ENCODE data around the gene PXYLP1.

Gene PXYLP1

DNA sequence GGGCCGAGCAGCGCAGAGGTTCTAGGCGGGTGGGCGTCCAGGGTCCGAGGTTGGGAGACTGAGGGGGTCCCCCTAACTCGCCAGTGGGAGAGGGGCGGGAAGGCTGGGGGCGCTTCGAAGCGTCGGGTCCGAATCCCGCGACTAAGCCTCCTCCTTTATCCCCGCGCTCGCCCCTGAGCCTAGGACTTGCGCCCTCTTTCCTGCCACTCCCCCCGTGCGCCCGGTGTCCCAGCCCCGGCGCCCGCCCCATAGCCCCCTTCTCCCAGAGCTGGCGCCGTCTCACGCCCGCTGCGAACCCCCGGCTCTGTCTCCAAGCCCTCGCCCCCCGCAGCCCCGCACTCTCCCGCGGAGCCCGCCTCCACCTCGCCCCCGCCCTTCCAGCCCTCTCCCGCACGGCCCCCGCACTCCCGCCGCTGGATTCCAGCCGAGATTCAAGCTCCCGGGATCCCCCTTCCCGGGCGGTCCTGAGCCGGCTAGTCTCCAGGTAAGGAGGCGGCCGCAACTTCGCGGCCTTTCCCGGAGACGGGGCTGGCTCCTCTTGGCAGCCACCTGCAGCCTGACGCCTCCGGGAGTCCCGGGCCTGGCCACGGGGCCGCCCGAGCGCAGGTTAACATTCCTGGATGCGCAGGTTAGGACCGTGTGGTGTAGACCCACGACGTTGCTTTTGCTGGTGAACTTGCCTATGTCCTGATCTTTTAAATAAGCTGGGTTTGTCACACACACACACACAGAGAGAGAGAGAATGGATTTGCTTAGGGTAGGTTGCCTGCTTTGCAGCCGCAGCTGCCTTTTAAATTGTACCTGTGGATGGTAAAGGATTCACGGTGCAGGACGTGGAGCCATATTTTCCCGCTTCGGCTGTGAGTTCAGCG lies 563 bp downstream of the PXYLP1 start:
- no peak overlapping the region for H2BK12ac ChIP-seq (ENCODE audit: low read length)
- H3K79me2 ChIP-seq (ENCODE audit: control insufficient read depth, insufficient read depth, low read length, poor library complexity): peaks cover 3% of the 10 kb centered on the region
- H2BK5ac ChIP-seq (ENCODE audit: low read depth, low read length, poor library complexity): peak overlapping the region; percentile 58
- peaks cover 4% of the 10 kb centered on the region for H3K9me3 ChIP-seq (ENCODE audit: insufficient read depth, low read depth, low read length)
- peak overlapping the region; percentile 8 for H2BK120ac ChIP-seq (ENCODE audit: insufficient read depth, low read length, poor library complexity)
- peak overlapping the region; percentile 45 for H4K91ac ChIP-seq (ENCODE audit: low read depth, low read length)
- H3K4me2 ChIP-seq (ENCODE audit: low read length): peak overlapping the region; percentile 78
- no peak overlapping the region for H3K23ac ChIP-seq (ENCODE audit: low read length)
- peaks cover 3% of the 10 kb centered on the region for H3K27me3 ChIP-seq (ENCODE audit: insufficient read depth, low read length)
- peak overlapping the region; percentile 89 for H3K18ac ChIP-seq (ENCODE audit: low read length)
- H3K4me3 ChIP-seq (ENCODE audit: low read depth, low read length): peak overlapping the region; percentile 84
- no peaks in the 10 kb centered on the region for H3K36me3 ChIP-seq (ENCODE audit: control insufficient read depth in 1 of 2, insufficient read depth in 2 of 2, low read length in 2 of 2)
- peak overlapping the region; percentile 66 for H4K8ac ChIP-seq (ENCODE audit: low read depth, low read length)
- peaks cover 8% of the 10 kb centered on the region for H3K79me1 ChIP-seq (ENCODE audit: low read length)
- peaks cover 5 to 7% of the 10 kb centered on the region in 2 experiments for H3K4me1 ChIP-seq (ENCODE audit: control insufficient read depth in 1 of 2, insufficient read depth in 2 of 2, low read length in 2 of 2)
- H4K12ac ChIP-seq (ENCODE audit: low read depth, low read length): peak overlapping the region; percentile 73
- no CpG with 5 or more reads among the region's 71 CpGs for WGBS (ENCODE audit: extremely low coverage, insufficient coverage, insufficient read length)
- no peak overlapping the region for H3K27ac ChIP-seq (ENCODE audit: low read depth, low read length)
- no peak overlapping the region for H2AK5ac ChIP-seq (ENCODE audit: low read length)
- peak overlapping the region; percentile 87 for H3K14ac ChIP-seq (ENCODE audit: low read length)
- H3K4ac ChIP-seq (ENCODE audit: low read depth, low read length): peak overlapping the region; percentile 29
- peak; percentile 56 to 61 for DNase-seq
- peak overlapping the region; percentile 82 for H2AFZ ChIP-seq (ENCODE audit: insufficient read depth, low read length, poor library complexity)
- H3K9ac ChIP-seq (ENCODE audit: low read length): peak overlapping the region; percentile 72

DNA sequence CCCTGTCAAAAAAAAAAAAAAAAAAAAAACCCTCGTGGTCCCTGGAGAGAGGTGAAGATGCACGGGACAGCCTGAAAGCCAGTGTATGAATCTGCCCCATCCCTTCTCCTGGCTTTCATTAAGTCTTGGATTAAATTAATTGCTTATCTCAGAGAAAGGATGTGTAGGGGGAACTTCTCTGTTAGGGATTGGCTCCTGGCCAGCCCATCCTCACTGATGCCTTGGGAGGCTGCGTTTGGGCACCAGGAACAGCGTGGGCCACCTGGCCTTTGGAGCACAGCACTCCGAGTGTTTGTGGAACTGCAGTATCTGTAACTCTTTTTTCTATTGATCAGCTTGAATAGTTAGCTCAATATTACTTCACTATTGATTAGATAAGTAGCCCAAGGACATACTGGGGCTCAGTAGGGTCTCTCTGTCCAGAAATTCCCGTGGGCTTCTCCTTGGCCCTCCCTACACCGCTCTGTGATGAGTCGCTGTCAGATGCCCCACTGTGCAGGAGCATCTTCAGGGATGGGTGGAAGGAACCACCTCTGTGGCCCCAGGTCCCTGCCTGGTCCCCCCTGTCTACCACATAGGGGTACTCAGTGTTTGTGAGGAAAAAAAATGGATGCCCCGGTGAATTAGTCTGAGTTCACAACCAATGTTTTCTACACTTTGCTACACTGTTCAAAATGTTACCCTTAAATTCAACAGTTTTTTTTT lies 2.0 kb downstream of the PXYLP1 start:
- Histone ChIP-seq H3K36me3 (ENCODE audit: control insufficient read depth in 1 of 2, insufficient read depth in 2 of 2, low read length in 2 of 2) (no peaks in the 10 kb centered on the region), H3K4me2 (ENCODE audit: low read length) (no peak overlapping the region), H3K4ac (ENCODE audit: low read depth, low read length) (no peak overlapping the region), H3K27ac (ENCODE audit: low read depth, low read length) (no peak overlapping the region), H3K79me2 (ENCODE audit: control insufficient read depth, insufficient read depth, low read length, poor library complexity) (peaks cover 3% of the 10 kb centered on the region), H3K23ac (ENCODE audit: low read length) (no peak overlapping the region), H3K18ac (ENCODE audit: low read length) (no peak overlapping the region), H4K91ac (ENCODE audit: low read depth, low read length) (no peak overlapping the region), H4K8ac (ENCODE audit: low read depth, low read length) (no peak overlapping the region), H2AK5ac (ENCODE audit: low read length) (no peak overlapping the region), H2BK120ac (ENCODE audit: insufficient read depth, low read length, poor library complexity) (no peak overlapping the region), H3K27me3 (ENCODE audit: insufficient read depth, low read length) (peaks cover 3% of the 10 kb centered on the region), H3K9me3 (ENCODE audit: insufficient read depth, low read depth, low read length) (peaks cover 4% of the 10 kb centered on the region), H2AFZ (ENCODE audit: insufficient read depth, low read length, poor library complexity) (no peak overlapping the region), H2BK5ac (ENCODE audit: low read depth, low read length, poor library complexity) (no peak overlapping the region), H3K9ac (ENCODE audit: low read length) (no peak overlapping the region), H4K12ac (ENCODE audit: low read depth, low read length) (no peak overlapping the region), H2BK12ac (ENCODE audit: low read length) (no peak overlapping the region), H3K79me1 (ENCODE audit: low read length) (peaks cover 8% of the 10 kb centered on the region), H3K14ac (ENCODE audit: low read length) (no peak overlapping the region), H3K4me3 (ENCODE audit: low read depth, low read length) (no peak overlapping the region), H3K4me1 (ENCODE audit: control insufficient read depth in 1 of 2, insufficient read depth in 2 of 2, low read length in 2 of 2) (peaks cover 5 to 7% of the 10 kb centered on the region in 2 experiments)
- DNase-seq: no peak
- no CpG with 5 or more reads among the region's 9 CpGs for WGBS (ENCODE audit: extremely low coverage, insufficient coverage, insufficient read length)

DNA sequence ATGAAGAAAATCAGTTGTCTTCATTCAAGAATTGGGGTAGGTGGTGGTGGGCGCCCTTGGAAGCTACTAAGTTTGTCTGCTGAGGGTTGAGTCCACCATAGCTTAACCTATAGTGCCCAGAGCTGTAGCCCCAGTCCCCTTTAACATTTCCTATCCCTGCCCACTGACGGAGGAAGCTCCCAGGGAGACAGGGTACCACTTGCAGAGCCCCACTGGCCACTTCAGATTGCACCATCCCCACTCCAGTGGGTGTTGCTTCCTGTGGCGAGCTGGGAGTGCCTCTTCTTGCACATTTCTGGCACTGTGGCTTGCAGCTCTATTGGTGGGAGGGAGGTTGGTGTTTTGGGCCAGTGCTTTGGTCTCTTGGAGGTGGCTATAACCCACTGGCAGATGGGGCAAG lies 2.7 kb downstream of the PXYLP1 start:
- H4K91ac ChIP-seq (ENCODE audit: low read depth, low read length): no peak overlapping the region
- H3K79me2 ChIP-seq (ENCODE audit: control insufficient read depth, insufficient read depth, low read length, poor library complexity): peaks cover 3% of the 10 kb centered on the region
- no peak overlapping the region for H3K27ac ChIP-seq (ENCODE audit: low read depth, low read length)
- H3K4me1 ChIP-seq (ENCODE audit: control insufficient read depth in 1 of 2, insufficient read depth in 2 of 2, low read length in 2 of 2): peaks cover 5 to 7% of the 10 kb centered on the region in 2 experiments
- no peak overlapping the region for H3K4me2 ChIP-seq (ENCODE audit: low read length)
- no peak overlapping the region for H3K4ac ChIP-seq (ENCODE audit: low read depth, low read length)
- no peak for DNase-seq
- peaks cover 3% of the 10 kb centered on the region for H3K27me3 ChIP-seq (ENCODE audit: insufficient read depth, low read length)
- no peak overlapping the region for H2BK12ac ChIP-seq (ENCODE audit: low read length)
- H2AFZ ChIP-seq (ENCODE audit: insufficient read depth, low read length, poor library complexity): no peak overlapping the region
- no peak overlapping the region for H3K18ac ChIP-seq (ENCODE audit: low read length)
- H2BK5ac ChIP-seq (ENCODE audit: low read depth, low read length, poor library complexity): no peak overlapping the region
- no peak overlapping the region for H2AK5ac ChIP-seq (ENCODE audit: low read length)
- H4K12ac ChIP-seq (ENCODE audit: low read depth, low read length): no peak overlapping the region
- no peak overlapping the region for H3K23ac ChIP-seq (ENCODE audit: low read length)
- H3K9ac ChIP-seq (ENCODE audit: low read length): no peak overlapping the region
- peaks cover 4% of the 10 kb centered on the region for H3K9me3 ChIP-seq (ENCODE audit: insufficient read depth, low read depth, low read length)
- no peak overlapping the region for H3K14ac ChIP-seq (ENCODE audit: low read length)
- no CpG with 5 or more reads among the region's 3 CpGs for WGBS (ENCODE audit: extremely low coverage, insufficient coverage, insufficient read length)
- no peak overlapping the region for H3K4me3 ChIP-seq (ENCODE audit: low read depth, low read length)
- H3K36me3 ChIP-seq (ENCODE audit: control insufficient read depth in 1 of 2, insufficient read depth in 2 of 2, low read length in 2 of 2): no peaks in the 10 kb centered on the region
- H3K79me1 ChIP-seq (ENCODE audit: low read length): peaks cover 8% of the 10 kb centered on the region
- H2BK120ac ChIP-seq (ENCODE audit: insufficient read depth, low read length, poor library complexity): no peak overlapping the region
- H4K8ac ChIP-seq (ENCODE audit: low read depth, low read length): no peak overlapping the region

DNA sequence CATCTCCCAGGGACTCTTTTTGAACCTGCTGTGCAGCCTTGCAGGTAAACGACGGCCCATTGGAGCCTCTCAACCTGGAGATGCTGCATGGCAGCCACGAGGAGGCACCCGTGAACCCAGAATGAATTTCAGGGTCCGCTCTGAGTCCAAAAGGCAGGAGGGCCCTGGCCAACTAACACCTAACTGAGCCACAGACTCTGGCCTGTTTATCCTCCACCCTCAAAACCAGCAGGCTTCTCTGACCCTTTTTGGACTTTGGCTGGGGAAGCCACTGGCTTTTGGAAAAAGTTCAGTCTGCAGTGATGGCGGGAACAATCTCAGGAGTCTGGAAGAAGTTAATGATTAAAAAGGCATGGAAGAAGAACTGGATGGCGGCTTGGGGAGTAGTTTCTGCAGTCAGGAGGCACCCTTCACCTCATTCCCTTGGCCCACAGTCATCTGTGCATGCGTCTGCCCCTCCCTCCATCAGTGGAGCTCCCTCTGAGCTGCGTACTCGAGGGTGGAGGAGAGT lies 4.1 kb downstream of the PXYLP1 start:
- no CpG with 5 or more reads among the region's 10 CpGs for WGBS (ENCODE audit: extremely low coverage, insufficient coverage, insufficient read length)
- no peak overlapping the region for H4K8ac ChIP-seq (ENCODE audit: low read depth, low read length)

More for the DNA sequence above, 4.1 kb downstream of the PXYLP1 start:
- Histone ChIP-seq H3K4me1 (ENCODE audit: control insufficient read depth in 1 of 2, insufficient read depth in 2 of 2, low read length in 2 of 2) (peaks cover 9 to 14% of the 10 kb centered on the region in 2 experiments), H3K36me3 (ENCODE audit: control insufficient read depth in 1 of 2, insufficient read depth in 2 of 2, low read length in 2 of 2) (no peaks in the 10 kb centered on the region), H3K79me2 (ENCODE audit: control insufficient read depth, insufficient read depth, low read length, poor library complexity) (peaks cover 3% of the 10 kb centered on the region), H3K27ac (ENCODE audit: low read depth, low read length) (no peak overlapping the region), H3K14ac (ENCODE audit: low read length) (no peak overlapping the region), H2BK120ac (ENCODE audit: insufficient read depth, low read length, poor library complexity) (no peak overlapping the region), H3K18ac (ENCODE audit: low read length) (no peak overlapping the region), H2AFZ (ENCODE audit: insufficient read depth, low read length, poor library complexity) (no peak overlapping the region), H3K23ac (ENCODE audit: low read length) (no peak overlapping the region), H2BK12ac (ENCODE audit: low read length) (no peak overlapping the region), H3K79me1 (ENCODE audit: low read length) (peaks cover 8% of the 10 kb centered on the region), H2BK5ac (ENCODE audit: low read depth, low read length, poor library complexity) (no peak overlapping the region), H3K4ac (ENCODE audit: low read depth, low read length) (no peak overlapping the region), H3K27me3 (ENCODE audit: insufficient read depth, low read length) (peaks cover 3% of the 10 kb centered on the region), H4K91ac (ENCODE audit: low read depth, low read length) (no peak overlapping the region), H3K9ac (ENCODE audit: low read length) (no peak overlapping the region), H3K4me2 (ENCODE audit: low read length) (no peak overlapping the region), H3K4me3 (ENCODE audit: low read depth, low read length) (no peak overlapping the region), H4K12ac (ENCODE audit: low read depth, low read length) (no peak overlapping the region), H2AK5ac (ENCODE audit: low read length) (no peak overlapping the region), H3K9me3 (ENCODE audit: insufficient read depth, low read depth, low read length) (peaks cover 4% of the 10 kb centered on the region)
- peak in 1 of 2 donors; percentile 46 for DNase-seq

All from trophoblast cell (in vitro differentiated cells and primary cell).